Loucy (cell line): ENCODE measurements around the gene COX7B.
"Not testable (repeated sequence)": the region's sequence is repeated elsewhere in the genome, so short reads cannot be mapped to it uniquely, and the experiment has no call there.

Experiments used
- H2AFZ ChIP-seq: fragments of 200-600 bp; sonication (generic); 2 replicates; pipeline ENCODE4 v1.6.0; 2016; ENCODE audit warnings: antibody characterized with exemption, mild to moderate bottlenecking, low read length, moderate library complexity
- H3F3A ChIP-seq: fragments of 200-600 bp; 2 replicates; pipeline ENCODE4 v1.6.0; 2016; ENCODE audit warnings: antibody characterized with exemption, low read depth, mild to moderate bottlenecking
- H3K27me3 ChIP-seq: fragments of 200-600 bp; sonication (generic); 2 replicates; pipeline ENCODE4 v1.6.1; 2014; ENCODE audit warnings: low read length, mild to moderate bottlenecking; ENCODE audit not compliant: insufficient read depth, poor library complexity, severe bottlenecking
- H3K36me3 ChIP-seq: fragments of 200-600 bp; sonication (generic); 2 replicates; pipeline ENCODE4 v1.6.1; 2016; ENCODE audit warnings: low read length; ENCODE audit not compliant: insufficient read depth
- H3K4me1 ChIP-seq: fragments of 200-600 bp; sonication (generic); 2 replicates; pipeline ENCODE4 v1.5.1; 2014; ENCODE audit warnings: low read length, mild to moderate bottlenecking; ENCODE audit not compliant: insufficient read depth, poor library complexity, severe bottlenecking
- H3K4me2 ChIP-seq: fragments of 200-600 bp; sonication (generic); 2 replicates; pipeline ENCODE4 v1.6.0; 2014; ENCODE audit warnings: antibody characterized with exemption, low read length, low read depth, mild to moderate bottlenecking; ENCODE audit not compliant: poor library complexity, severe bottlenecking
- H3K4me3 ChIP-seq: fragments of 200-600 bp; sonication (generic); 2 replicates; pipeline ENCODE4 v1.5.1; 2014; ENCODE audit warnings: low read length, mild to moderate bottlenecking, mixed read lengths; ENCODE audit not compliant: poor library complexity, severe bottlenecking
- H3K79me2 ChIP-seq: fragments of 200-600 bp; sonication (generic); 2 replicates; pipeline ENCODE4 v1.6.1; 2014; ENCODE audit warnings: low read length; ENCODE audit not compliant: insufficient read depth
- H3K9ac ChIP-seq: fragments of 200-600 bp; sonication (generic); 2 replicates; pipeline ENCODE4 v1.6.0; 2014; ENCODE audit warnings: mild to moderate bottlenecking, low read depth, low read length, moderate library complexity; ENCODE audit not compliant: poor library complexity, severe bottlenecking
- H3K9me2 ChIP-seq: fragments of 200-600 bp; sonication (generic); replicated peaks from 2 replicates; pipeline ENCODE4 v1.6.1; 2016; ENCODE audit warnings: low read depth, low read length, mixed read lengths
- H3K9me3 ChIP-seq: fragments of 200-600 bp; sonication (generic); 2 replicates; pipeline ENCODE4 v1.6.1; 2014; ENCODE audit warnings: mild to moderate bottlenecking, antibody characterized with exemption, low read length, low read depth; ENCODE audit not compliant: insufficient read depth
- H4K20me1 ChIP-seq: fragments of 200-600 bp; sonication (generic); 2 replicates; pipeline ENCODE4 v1.6.0; 2014; ENCODE audit warnings: antibody characterized with exemption, low read length, mild to moderate bottlenecking; ENCODE audit not compliant: insufficient read depth, poor library complexity, severe bottlenecking
- EZH2phosphoT487 ChIP-seq: fragments of 200-600 bp; IDR thresholded peaks from 2 replicates; pipeline ENCODE4 v1.6.1; 2018; ENCODE audit warnings: antibody characterized with exemption, mild to moderate bottlenecking, moderate library complexity, borderline replicate concordance
- TF ChIP-seq, protein P1 (sequence below): fragments of 200-600 bp; sonication (generic); conservative IDR thresholded peaks from 2 replicates; pipeline ENCODE4 v1.5.1; 2014; ENCODE audit warnings: mild to moderate bottlenecking, antibody characterized with exemption, low read length

COX7B gene

GRCh38 chrX:77899081-77899828 lies at the start of gene COX7B:
COX7B (plus strand) TSS chrX:77899468; CDS start chrX:77899554, 86 bp downstream.
- no peaks in the 10 kb centered on the region for H3F3A ChIP-seq
- peak within 1 kb of the TSS; percentile 95 for H2AFZ ChIP-seq
- H3K79me2 ChIP-seq: peaks cover 51% of the 10 kb centered on the region
- H4K20me1 ChIP-seq: peaks cover 31% of the 10 kb centered on the region
- H3K4me1 ChIP-seq: no peaks in the 10 kb centered on the region
- H3K4me2 ChIP-seq: peak within 1 kb of the TSS; percentile 96
- H3K9ac ChIP-seq: peak within 1 kb of the TSS; percentile 91
- TF ChIP-seq, protein P1, sequence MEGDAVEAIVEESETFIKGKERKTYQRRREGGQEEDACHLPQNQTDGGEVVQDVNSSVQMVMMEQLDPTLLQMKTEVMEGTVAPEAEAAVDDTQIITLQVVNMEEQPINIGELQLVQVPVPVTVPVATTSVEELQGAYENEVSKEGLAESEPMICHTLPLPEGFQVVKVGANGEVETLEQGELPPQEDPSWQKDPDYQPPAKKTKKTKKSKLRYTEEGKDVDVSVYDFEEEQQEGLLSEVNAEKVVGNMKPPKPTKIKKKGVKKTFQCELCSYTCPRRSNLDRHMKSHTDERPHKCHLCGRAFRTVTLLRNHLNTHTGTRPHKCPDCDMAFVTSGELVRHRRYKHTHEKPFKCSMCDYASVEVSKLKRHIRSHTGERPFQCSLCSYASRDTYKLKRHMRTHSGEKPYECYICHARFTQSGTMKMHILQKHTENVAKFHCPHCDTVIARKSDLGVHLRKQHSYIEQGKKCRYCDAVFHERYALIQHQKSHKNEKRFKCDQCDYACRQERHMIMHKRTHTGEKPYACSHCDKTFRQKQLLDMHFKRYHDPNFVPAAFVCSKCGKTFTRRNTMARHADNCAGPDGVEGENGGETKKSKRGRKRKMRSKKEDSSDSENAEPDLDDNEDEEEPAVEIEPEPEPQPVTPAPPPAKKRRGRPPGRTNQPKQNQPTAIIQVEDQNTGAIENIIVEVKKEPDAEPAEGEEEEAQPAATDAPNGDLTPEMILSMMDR: peak; percentile 53
- no peak for TF ChIP-seq EZH2phosphoT487
- peak within 1 kb of the TSS; percentile 93 for H3K4me3 ChIP-seq
- no peaks in the 10 kb centered on the region for H3K9me2 ChIP-seq
- H3K27me3 ChIP-seq: no peaks in the 10 kb centered on the region
- no peaks in the 10 kb centered on the region for H3K9me3 ChIP-seq
- no peaks in the 10 kb centered on the region for H3K36me3 ChIP-seq

- no peak overlapping the region for H3K4me3 ChIP-seq
- no peak for TF ChIP-seq EZH2phosphoT487
- TF ChIP-seq, protein P1: no peak
- H3K79me2 ChIP-seq: no peaks in the 10 kb centered on the region
- H3K9me3 ChIP-seq: no peaks in the 10 kb centered on the region
- no peaks in the 10 kb centered on the region for H3K27me3 ChIP-seq
- no peak overlapping the region for H3K9ac ChIP-seq
- H3F3A ChIP-seq: no peaks in the 10 kb centered on the region
- H3K4me2 ChIP-seq: no peak overlapping the region
- no peaks in the 10 kb centered on the region for H4K20me1 ChIP-seq
- H3K36me3 ChIP-seq: peaks cover 16% of the 10 kb centered on the region; the same call in 1 of the 2 replicates
- H3K9me2 ChIP-seq: no peaks in the 10 kb centered on the region
- no peak overlapping the region for H2AFZ ChIP-seq
- no peaks in the 10 kb centered on the region for H3K4me1 ChIP-seq
Measured at GRCh38 chrX:77875372-77875771, 23.9 kb upstream of the COX7B start.

GRCh38 chrX:77881418-77881817 lies 17.9 kb upstream of the COX7B start:
- H3K9ac ChIP-seq, H3K4me1 ChIP-seq, H2AFZ ChIP-seq, H3K9me2 ChIP-seq, H3F3A ChIP-seq, H3K4me2 ChIP-seq, H3K27me3 ChIP-seq, H3K36me3 ChIP-seq, H3K9me3 ChIP-seq, H3K79me2 ChIP-seq, H3K4me3 ChIP-seq, H4K20me1 ChIP-seq: not testable (repeated sequence)

DNA sequence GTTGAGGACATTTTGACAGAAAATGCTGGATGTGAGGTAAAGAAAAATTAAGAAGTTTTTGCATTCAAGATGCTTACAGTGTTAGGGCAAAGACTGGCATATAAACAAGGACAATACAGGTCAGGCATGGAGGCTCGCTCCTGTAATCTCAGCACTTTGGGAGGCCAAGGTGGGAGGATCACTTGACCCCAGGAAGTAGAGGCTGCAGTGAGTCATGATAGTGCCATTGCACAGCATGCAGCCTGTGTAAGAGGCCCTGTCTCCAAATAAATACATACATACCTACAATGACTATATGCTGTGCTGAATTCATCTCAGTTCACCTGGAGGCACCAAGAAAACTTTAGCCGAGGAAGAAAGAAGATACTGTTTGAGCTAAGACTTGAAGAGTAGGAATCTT lies 6.4 kb upstream of the COX7B start:
- Histone ChIP-seq H3K4me2 (peak overlapping the region; percentile 75), H4K20me1 (peaks cover 18% of the 10 kb centered on the region), H3K79me2 (peaks cover 53% of the 10 kb centered on the region)

More for the DNA sequence above, 6.4 kb upstream of the COX7B start:
- Histone ChIP-seq H3K9me3 (no peaks in the 10 kb centered on the region), H3K27me3 (no peaks in the 10 kb centered on the region), H3K4me1 (no peaks in the 10 kb centered on the region), H3K36me3 (no peaks in the 10 kb centered on the region), H3K9me2 (no peaks in the 10 kb centered on the region), H2AFZ (no peak overlapping the region), H3F3A (no peaks in the 10 kb centered on the region), H3K9ac (no peak overlapping the region), H3K4me3 (peak overlapping the region; percentile 38)
- TF ChIP-seq EZH2phosphoT487: no peak
- TF ChIP-seq, protein P1: no peak
